Measurements from ENCODE around the gene NSD2.

The NSD2 gene

DNA sequence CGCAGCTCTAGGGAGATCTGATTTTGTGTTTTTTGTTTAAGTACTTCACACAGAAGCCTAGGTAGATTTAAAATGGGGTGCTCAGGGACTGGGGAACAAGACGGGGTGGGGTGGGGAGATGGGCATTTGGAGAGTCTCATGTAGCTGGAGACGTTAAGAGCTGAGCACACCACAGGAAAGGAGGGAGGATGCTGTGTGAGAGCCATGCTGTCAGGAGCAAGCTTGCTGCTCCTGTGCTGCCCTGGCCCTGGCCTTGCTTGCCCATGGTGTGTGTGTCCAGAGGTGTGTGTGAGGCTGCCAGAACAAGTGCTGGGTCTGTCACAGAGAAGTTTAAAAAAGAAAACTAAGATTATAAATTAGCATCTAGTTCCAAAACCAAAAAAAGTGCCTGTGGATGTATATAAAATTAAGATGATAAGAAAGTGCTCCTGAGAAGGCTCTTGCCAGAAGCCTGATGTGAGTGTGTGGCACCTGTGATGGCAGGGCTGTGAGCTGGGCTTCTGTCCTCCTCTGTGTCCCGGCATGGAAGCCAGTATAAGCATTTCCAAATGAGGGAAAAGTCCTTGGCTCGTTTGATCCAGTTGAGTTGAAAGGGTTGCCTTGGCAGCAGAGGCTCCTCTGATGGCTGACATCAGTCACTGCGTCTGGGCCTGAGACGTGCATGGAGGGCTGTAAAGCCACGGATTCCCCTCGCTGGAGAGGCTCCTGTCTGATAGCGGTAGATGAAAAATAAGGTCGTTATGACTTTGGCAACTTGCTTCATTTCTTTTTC is 74.1 kb downstream of the NSD2 start:
- no peak for DNase-seq (ENCODE audit: low read depth)

DNA sequence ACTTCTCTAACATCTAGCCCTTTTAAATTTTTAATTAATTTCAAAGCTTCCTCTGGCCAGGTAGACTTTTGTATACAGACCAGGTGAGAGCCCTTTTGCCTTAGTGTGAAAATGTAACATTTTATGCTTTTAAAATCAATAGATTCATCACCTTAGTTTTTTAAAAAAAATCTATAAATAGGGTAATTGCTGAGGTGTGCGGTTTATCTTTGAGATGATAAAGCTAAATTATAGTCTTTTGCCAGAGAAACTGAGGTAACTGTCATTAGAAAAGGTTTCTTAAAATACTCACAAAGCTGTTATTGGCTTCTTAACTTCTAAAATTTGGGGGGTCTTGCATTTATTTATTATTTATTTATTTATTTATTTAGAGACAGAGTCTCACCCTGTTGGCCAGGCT is 74.7 kb downstream of the NSD2 start:
- DNase-seq (ENCODE audit: low read depth), result no peak

DNA sequence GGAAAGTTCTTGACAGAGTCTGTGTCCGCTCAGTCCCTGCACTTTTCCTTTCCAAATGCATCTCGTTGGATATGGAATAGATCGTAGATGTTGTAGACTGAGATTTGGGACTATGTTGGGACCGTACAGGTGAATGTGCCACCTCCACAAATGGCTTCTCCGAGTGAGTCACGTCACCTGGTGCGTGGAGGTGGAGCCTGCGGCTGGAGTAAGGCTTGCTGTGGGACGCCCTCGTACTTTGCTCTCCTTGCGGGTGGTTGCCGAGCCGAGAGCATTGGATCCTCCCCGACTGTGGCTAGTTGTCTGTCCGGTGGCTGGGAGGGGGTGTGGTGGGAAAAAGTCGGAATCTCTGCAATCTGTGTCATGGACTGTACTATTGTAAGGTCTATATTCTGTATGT is 77.0 kb downstream of the NSD2 start:
- DNase-seq (ENCODE audit: low read depth), result no peak

DNA sequence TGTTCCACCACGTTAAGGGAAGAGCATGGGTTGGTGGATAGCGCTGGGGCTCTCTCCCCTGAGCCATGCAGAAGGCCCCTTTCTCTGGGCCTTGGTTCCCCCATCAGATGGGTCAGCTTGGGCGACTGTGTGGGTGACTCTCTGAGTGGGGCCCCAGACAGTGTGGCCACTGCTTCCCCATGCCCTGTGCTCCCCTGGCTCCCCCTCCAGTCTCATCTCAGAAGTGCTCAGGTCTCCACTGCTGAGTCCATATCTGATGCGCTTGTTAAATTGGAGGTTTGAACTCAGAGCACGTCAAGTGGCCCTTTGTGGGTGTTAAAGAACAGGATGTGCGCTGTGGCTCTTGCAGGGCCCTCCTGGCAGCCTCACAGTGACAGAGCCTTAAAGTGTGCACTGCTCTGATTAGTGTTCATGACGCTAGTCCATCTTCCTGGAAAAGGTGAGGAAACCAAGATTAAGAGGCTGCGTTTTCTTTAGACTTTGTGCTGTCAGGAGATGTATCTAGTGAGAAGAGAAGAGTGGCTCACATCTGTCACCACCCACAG is 77.8 kb downstream of the NSD2 start:
- no peak for DNase-seq (ENCODE audit: low read depth)

DNA sequence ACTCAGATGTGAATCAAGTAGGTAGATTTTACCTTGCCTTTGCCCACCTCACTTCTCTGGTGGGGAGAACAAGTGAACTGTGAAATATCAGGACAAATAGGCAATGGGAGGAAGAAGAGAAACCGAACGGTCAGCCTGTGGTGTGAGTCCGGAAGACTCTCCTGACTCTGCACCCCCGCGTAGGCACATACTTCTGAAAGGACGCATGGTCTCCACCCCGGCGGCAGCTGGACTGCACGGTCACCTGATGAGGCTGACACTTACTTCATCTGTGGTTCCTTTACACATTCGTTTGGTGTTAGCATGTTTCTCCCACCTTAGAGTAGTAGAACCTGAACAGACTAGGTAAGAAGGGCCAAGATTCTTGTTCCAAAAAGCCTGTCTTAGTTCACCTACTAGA is 79.2 kb downstream of the NSD2 start:
- DNase-seq (ENCODE audit: low read depth), result no peak

DNA sequence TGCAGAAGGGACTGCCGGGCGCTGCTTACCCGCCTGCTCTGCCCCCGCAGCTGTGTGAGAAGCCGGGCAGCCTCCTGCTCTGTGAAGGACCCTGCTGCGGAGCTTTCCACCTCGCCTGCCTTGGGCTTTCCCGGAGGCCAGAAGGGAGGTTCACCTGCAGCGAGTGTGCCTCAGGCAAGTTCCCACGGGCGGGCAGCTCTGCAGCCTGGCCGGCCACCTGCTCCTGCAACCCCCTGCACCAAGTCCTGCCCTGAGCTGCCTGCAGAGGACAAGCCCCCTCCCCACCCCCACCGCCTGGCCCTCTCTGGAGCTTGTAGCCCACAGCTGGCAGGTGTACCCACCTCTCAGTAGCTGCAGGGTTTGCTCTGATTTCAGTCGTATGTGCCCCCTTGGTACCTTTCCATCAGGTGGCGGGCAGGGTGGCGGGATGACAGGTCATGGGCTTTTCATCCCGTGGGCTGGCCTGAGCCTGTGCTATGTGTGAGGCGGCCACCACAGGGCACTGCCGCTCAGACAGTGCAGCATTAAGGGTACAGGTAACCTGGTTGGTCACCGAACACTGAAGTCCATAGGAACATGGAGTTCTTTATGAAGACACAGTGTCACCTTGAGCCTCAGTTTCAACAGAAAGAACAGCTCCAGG is 81.0 kb downstream of the NSD2 start:
- DNase-seq (ENCODE audit: low read depth), result no peak

DNA sequence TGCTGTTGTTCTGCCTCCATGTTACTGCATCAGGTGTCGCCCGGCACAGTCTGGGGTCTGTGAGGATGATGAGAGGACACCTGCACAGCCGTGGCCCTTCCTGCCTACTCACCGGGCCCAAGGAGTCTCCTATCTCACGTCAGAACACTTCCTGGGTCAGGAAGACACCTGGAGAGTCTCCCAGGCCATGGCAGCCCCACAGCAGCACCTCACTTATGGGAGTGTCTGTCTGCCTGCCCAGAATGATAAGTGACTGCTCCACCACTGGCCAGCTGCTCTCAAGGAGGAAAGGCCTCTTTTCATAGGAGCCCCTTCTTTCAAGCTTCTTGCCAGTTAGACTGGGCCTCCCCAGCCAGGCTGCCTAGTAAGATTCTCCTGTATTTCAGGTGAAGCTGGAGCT is 81.5 kb downstream of the NSD2 start:
- no peak for DNase-seq (ENCODE audit: low read depth)

DNA sequence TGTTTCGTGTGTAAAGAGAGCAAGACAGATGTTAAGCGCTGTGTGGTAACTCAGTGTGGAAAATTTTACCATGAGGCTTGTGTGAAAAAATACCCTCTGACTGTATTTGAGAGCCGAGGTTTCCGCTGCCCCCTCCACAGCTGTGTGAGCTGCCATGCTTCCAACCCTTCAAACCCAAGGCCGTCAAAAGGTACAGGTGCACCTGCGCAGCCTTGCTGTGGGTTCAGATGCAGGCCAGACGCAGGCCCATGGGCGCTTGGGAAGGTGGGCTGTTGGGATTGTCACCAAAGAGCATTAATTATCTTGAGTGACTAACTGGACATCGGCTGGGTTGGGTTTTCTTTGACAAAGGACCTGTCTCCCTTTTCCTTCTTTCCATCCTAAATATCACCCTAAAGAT is 82.1 kb downstream of the NSD2 start:
- DNase-seq (ENCODE audit: low read depth), result no peak

DNA sequence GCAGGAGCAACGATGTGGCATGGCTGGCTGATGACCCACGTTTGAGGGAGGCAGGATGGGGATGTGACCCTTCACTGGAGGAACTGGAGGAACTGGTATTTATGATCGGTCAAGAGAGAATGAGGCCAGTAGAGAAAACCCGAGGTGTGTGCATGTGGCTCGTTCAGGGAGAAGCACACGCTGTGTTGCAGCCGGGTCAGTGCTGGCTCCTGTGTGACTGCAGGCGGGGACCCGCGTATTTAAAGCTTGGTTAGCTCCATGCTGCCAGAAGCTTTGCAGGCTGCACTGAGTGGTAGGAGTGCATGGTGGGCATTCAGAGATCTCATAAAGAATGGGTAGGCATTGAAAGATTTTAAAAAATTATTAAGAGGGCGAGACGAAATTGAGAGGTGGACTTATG is 85.4 kb downstream of the NSD2 start:
- no peak for DNase-seq (ENCODE audit: low read depth)

DNA sequence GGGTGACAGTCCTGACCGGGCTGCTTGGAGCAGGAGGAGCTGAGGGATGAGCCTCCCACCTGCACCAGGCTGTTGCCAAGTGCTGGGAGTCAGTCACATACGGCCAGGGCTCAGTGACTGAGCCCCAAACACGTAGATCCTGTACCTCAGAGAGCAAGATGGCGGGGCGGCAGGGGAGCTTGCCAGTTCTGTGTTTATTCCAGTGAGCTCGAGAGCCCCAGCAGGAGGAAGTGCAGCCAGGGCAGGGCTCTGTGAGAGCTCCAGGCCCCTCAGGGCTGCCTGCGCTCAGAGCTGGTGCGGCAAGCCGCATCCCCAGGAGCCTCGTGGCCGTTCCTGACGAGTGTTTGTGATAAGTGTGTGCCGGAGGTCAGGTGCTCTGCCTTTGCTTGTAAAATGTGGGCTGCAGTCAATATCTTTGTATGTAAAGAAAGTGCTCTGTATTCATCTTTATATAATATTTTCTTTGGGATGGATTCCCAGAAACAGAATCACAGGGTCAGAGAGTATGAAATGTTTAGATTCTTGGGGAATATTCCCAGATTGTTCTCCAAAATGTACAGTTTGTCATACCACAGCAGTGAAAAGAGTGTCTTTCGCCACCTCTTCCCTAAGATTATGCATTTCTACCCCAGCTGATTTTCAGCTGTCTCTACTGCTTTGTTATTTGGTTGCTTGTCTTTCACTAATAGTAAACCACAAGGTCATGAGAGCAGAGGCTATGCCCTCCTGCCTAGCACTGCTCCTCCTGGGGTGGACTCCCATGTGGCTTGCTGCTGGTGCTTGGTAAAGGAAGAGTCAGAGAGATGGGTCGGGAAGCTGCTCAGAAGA is 87.3 kb downstream of the NSD2 start:
- no peak for DNase-seq (ENCODE audit: low read depth)

DNA sequence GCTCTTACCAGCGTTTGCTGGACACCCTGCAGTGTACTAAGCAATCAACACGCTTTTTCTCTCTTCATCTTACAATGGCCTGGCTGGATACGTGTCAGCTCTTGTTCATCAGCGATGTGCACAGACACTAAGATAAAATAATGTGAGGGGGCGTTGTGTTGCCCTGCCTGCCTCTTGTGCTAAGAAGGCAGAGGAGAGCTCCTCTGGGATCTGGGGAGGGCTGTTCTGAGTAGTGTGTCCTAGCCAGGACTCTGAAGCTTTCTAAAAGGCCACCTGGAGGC is 87.9 kb downstream of the NSD2 start:
- DNase-seq (ENCODE audit: low read depth), result no peak

DNA sequence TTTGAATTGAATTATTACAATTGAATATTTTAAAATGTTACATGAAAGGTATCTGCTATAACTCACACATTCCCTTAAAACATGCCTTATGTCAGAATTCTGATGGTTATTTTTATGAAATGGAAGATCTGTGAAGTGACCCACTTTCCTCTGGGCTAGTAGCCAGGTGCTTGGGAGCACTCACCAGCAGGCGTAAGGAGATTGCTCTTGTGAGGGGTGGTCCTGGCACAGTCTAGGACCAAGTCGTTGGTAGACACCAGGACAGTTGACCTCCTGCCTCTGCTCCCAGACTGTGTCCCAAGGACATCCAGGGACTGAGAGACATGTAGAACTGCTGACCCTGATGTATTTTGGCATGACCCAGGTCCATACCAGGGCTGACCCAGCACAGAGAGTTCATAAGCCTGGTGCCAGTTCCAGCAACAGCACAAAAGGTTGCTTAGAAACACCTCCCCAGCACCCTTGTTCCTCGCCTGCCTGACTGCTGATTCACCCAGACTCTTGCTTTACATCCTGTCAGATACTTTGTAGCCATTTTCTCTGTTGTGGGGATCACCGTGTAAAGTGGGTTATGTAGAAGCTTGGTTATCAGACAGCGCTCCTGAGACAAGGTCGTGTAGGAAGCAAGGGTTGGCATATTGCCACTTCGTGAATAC is 89.1 kb downstream of the NSD2 start:
- DNase-seq (ENCODE audit: low read depth), result peak; percentile 41

DNA sequence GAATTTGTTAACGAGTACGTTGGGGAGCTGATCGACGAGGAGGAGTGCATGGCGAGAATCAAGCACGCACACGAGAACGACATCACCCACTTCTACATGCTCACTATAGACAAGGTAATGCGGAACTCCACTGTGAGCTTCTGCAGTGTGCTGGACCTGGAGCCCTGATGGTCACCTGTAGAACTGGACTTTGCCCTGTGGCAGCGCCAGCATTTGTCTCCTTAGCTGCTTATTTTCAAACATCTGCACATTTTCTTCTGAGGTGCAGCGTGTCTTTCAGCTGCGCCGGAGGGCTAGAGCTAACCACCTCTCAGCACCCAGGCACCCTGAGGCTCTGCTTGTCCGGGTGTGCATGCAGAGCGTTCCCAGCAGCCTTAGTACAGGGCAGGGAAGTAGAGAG is 89.8 kb downstream of the NSD2 start:
- no peak for DNase-seq (ENCODE audit: low read depth)

DNA sequence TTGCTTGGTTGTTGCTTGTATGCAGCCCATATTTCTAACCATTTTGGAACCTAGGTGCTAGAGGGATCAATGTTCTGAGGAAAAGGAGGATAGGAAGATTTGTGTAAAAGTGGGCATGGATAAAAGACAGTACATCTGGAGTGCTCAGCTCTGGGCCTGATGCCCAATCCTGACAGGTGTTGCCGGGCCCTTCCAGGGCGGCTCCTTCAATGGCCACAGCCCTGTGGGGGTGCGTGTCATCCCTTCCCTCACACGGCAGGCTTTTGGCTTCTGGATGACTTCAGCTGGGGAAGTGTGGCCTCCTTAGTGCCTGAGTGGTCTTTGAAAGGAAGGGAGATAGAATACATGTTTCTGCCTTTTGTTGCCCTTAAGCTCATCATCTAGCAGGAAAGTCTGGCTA is 90.4 kb downstream of the NSD2 start:
- no peak for DNase-seq (ENCODE audit: low read depth)

DNA sequence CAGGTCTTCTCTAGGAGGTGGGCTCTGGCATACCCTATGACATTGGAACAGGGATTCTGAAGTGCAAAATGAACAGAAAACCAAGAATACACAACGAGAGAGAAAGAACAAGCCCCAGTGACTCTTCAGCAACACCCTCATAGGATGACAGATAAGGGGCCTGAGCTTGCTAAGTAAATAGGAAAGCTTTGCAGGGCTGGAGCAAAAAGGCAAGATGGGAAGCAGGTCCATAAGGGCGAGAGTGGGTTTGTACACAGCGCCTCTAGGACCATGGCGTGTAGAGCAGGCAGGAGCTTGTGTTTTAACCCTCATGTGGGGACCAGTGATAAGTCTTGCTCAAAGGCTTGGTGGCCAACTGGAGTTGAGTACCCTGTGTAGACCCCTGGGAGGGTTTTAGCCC is 91.8 kb downstream of the NSD2 start:
- DNase-seq (ENCODE audit: low read depth), result no peak

DNA sequence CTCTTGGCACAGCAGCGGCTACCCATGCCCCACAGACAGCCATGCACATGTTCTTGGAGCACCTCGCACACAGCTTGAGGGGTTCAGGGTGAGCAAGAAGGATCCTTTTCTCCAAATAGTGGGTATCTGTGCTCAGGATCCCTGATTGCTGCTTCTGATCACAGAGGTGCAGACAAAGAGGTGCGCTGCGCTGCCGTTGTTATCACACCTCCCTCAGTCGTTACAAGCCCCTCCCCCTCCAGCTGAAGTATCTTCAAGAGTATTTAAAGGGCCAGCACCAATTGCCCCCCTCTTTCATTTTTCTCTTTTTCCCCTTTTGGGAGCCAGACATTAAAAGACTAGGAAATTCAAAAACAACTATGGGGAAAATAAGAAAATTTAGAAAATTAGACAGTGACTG is 93.2 kb downstream of the NSD2 start:
- DNase-seq (ENCODE audit: low read depth), result no peak

DNA sequence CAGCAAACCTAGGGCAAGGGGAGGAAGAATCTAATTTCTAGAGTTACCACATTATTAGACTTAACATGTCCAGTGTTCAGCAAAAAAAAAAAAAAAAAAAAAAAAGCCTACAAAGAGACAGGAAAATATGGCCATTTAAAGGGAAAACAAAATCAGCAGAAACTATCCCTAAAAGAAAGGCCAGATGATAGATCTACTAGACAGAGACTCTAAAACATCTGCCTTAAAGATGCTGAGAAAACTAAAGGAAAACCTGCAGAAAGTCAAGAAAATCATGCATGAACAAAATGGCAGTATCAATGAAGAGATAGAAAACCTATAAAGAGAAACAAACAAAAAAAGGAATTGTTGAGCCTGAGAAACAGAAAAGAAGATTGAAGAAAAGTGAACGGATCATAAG is 93.8 kb downstream of the NSD2 start:
- no peak for DNase-seq (ENCODE audit: low read depth)

DNA sequence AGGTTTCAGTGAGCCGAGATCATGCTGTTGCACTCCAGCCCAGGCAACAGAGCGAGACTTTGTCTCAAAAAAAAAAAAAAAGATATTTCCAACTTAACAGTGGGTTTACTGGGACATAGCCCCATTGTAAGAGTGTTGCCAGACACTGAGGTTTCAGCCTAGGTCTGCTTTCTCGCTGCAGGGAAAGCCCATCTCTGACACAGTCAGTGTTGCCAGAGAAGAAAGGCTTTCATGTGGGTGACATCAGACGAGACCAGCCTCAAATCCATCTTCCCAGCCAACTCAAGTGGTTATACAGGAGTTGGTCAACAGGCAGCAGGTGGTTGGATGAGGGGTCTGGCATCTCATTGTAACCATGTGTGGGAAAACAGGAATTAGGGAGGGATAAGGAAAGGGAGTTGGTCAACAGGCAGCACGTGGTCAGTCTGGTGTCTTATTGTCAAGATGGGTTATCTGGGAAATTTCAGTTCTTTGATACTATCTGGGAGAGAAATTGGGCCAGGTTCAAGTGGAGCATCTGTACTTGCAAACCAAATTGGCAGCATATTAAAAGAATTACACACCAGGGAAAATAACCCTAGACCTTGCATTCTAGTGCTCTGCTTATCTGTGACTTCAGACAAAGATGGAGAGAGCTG is 96.4 kb downstream of the NSD2 start:
- no peak for DNase-seq (ENCODE audit: low read depth)

DNA sequence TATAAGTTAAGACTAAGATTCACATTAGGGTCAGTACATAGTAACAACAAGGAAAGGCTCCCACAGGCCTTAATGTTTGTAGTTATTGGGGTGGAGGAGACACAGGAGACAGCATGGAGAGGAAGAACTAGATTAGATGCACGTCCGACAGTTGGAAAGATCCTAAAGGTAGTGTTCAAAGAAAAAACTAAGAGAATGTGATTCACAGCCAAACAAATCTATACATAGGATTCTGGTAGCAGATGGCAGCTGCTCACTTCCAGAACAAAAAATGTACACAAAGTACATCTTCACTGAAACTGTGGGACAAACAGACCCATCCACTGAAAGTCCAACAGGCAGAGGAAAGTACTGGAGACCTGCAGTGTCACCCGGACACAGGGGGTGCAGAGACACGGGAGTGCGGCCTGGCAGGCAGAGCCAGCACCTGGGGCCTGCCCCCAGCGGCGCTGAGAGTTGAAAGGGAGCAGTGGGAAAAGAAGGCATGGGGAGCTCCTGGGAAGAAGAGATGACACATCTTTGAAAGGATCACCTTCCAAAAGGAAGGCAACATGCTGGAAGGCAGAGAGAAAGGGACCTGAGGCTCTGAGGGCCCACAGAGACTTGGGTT is 97.6 kb downstream of the NSD2 start:
- no peak for DNase-seq (ENCODE audit: low read depth)

DNA sequence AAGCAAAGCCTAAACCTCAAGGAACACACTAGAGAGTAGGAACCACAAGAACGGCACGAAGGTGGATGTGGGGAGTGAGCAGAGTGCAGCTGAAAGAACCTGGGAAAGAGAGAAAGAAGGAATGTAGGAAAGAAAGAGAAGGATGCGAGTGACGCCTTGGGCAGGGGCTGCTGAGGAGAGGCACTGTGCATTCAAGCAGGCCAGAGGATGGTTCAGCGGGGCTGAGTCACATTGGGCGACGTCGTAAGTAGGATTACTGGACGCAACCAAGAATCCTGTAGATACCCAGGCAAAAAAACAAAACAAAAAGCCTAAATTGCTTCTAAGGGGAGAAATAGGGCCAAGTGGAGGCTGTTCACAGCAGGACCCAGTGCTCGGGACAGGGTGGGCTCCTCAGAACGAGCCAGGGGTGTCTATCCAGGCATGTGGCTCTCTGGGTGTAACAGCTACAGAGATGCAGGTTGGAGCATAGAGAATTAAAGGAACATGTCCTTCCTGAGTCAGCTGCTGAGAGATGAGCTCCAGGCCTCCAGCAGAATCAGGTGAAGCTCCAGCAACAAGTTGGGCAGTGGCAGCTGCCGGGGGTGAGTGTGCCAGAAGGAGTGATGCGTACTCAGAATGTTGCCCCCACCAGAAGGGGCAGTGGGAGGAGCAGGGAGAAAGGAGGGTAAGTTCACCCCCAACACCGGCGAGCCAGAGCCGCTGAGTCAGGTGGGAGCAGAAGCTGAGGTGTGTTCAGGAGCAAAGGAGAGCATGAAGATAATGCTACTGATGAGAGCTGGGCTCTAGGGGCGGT is 98.9 kb downstream of the NSD2 start:
- no peak for DNase-seq (ENCODE audit: low read depth)

DNA sequence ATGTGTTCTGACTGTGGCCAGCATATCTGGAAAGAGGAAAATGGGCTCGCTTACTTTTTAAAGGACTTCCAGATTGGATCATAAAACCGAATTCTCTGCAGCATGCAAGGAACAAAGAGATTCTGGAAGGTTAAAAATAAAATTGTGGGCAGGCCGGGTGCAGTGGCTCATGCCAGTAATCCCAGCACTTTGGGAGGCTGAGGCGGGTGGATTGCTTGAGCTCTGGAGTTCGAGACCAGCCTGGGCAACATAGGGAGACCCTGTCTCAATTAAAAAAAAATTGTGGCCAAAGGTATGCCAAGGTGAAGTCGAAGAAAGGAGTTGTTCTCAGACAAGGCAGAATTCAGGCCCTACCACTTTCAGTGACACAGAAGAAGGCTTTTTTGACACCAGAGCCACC is 99.7 kb downstream of the NSD2 start:
- DNase-seq (ENCODE audit: low read depth), result no peak
